Activated T-cell treated with anti-CD3 and anti-CD28 coated beads, Interleukin-2, amount 50 U/mL, for 24 hours (primary cell): ENCODE results near the gene WDR35.
A peak's percentile ranks its signal among the peaks of the same experiment; 100 is the strongest.

ENCODE experiments used
- DNase-seq: peaks from one replicate; pipeline ENCODE4 v3.0.0-alpha.2; 2020
- H3K27ac Mint-ChIP-seq: 2 replicates; pipeline ENCODE4 v1.8.0; 2020; ENCODE audit warnings: mild to moderate bottlenecking, mixed read lengths
- H3K27me3 Mint-ChIP-seq: 2 replicates; pipeline ENCODE4 v1.8.0; 2020; ENCODE audit warnings: mixed read lengths
- H3K36me3 Mint-ChIP-seq: 2 replicates; pipeline ENCODE4 v1.8.0; 2020; ENCODE audit warnings: low read depth, mixed read lengths
- H3K4me1 Mint-ChIP-seq: 2 replicates; pipeline ENCODE4 v1.8.0; 2020; ENCODE audit warnings: low read depth, mixed read lengths
- H3K4me3 Mint-ChIP-seq: 2 replicates; pipeline ENCODE4 v1.8.0; 2020; ENCODE audit warnings: mild to moderate bottlenecking, moderate library complexity, mixed read lengths
- H3K9me3 Mint-ChIP-seq: 2 replicates; pipeline ENCODE4 v1.8.0; 2020; ENCODE audit warnings: mixed read lengths

Gene WDR35

GRCh38 chr2:20016346-20016745 lies 26.4 kb upstream of the WDR35 start:
- no peak overlapping the region for H3K27ac Mint-ChIP-seq

DNA sequence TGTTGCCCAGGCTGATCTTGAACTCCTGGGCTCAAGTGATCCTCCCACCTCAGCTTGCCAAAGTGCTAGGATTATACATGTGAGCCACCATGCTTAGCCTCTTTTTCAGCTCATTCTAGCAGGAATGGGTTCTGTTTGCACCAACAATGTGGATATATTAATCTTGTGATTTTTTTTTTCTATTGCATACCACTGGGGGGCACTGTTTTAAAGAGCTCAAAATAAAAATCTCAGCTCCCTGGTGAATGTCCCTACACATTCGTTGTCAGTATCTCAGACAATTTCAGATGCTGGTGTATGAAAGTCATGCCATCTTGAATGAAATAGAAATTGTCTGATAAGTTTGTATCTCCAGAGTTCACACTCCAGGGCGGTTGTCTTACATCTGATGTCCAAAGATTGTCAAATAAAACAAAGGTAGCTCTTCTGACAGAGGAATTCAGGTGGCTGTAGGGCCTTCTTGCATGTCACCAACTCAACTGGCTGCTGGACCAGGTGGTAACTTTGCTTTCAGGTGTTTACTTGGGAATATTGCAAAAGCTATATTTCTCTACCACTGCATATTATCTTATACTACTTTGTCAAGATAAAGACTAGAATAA lies 25.7 kb upstream of the WDR35 start:
- H3K4me1 Mint-ChIP-seq = peaks cover 8% of the 10 kb centered on the region
- no peak overlapping the region for H3K4me3 Mint-ChIP-seq
- peaks cover 36% of the 10 kb centered on the region for H3K27me3 Mint-ChIP-seq
- no peak overlapping the region for H3K27ac Mint-ChIP-seq
- H3K36me3 Mint-ChIP-seq = peaks cover 2% of the 10 kb centered on the region
- H3K9me3 Mint-ChIP-seq = peaks cover 17% of the 10 kb centered on the region
- no peak for DNase-seq

More at GRCh38 chr2:20016346-20016745, 26.4 kb upstream of the WDR35 start:
- DNase-seq = no peak
- peaks cover 21% of the 10 kb centered on the region for H3K9me3 Mint-ChIP-seq
- peaks cover 8% of the 10 kb centered on the region for H3K4me1 Mint-ChIP-seq
- H3K27me3 Mint-ChIP-seq = peaks cover 28% of the 10 kb centered on the region
- no peak overlapping the region for H3K4me3 Mint-ChIP-seq
- H3K36me3 Mint-ChIP-seq = peaks cover 5% of the 10 kb centered on the region

DNA sequence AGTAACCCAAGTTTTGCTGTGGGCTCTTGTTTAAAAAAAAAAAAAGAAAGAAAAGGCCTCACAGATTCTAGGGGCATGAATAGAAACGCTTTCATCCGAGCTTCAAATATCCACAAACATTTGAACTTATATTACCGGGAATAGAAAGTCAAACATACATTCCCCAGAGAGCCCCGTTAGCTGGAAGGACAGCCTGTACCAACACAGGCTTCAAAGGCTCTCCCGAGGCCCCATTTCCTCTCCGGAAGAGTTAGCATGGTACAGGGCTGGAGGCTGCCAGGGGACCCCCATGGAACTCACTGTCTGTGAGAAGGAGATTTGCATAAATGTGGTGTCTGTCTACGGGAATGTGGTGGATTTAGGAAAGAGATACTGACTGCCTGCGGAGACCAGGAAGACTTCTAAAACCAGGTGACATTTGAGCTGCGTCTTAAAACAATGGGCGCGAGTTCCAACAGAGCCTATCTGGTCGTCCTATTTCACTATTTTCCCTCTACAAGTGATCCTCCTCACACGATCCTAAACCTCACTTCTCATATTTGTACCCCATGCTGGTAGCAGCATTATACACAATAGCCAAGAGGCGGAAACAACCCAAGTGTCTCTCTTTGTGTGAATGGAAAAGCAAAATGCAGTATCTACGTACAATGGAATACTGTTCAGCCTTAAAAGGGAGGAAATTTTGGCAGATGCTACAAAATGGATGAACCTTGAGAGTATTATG lies 23.4 kb upstream of the WDR35 start:
- Mint-ChIP-seq H3K27me3 (peaks cover 54% of the 10 kb centered on the region), H3K27ac (no peak overlapping the region), H3K4me3 (peak overlapping the region; percentile 62), H3K36me3 (no peaks in the 10 kb centered on the region), H3K4me1 (peaks cover 8% of the 10 kb centered on the region), H3K9me3 (peaks cover 3% of the 10 kb centered on the region)
- DNase-seq = no peak

DNA sequence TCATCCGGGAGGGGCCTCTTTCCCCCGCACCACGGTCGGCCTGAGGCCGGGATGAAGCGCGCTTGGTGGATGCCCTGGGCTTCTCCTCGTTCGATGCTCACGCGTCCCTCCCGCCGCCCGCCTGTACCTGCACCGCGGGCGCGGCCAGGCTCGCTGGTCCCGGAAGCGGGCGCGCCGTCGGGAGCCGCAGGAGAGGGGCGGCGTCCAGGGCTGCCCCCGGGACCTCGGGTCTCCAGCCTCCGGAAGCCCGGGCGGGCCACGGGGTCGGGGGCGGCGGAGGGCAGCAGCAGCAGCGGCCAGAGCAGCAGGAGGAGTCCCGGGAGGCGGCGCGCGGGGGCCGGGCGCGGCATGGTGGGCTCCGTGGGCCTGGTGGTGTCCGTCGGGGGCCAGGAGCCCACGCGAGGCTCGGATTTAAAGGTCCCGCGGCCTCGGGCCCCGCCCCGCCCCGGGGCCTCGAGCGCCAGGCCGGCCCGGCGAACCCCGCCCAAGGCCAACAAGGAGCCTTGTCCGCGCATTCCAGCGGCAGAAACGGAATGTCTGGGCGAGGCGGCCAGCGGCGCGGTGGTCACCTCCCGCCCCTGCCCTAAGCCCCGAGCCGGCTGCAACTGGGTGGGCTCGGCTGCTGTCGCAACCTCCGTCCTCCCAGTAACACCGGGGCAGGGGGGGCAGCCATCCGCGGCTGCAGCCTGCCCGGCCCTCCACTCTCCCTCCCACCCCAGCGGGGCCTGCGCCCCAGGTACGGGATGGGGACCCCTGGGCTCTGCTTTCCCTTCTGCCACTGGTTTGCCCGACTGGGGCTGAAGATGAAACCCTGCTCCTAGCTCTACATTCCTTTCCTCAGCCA lies 22.6 kb upstream of the WDR35 start, which contains the start of gene MATN3:
TSS of gene MATN3 (minus strand) at position 387 of the 844 bp plus-strand sequence. CDS start at position 350, 37 bp downstream.
- DNase-seq = peak; percentile 42
- Mint-ChIP-seq H3K27ac (no peak within 1 kb of the TSS), H3K9me3 (peaks cover 3% of the 10 kb centered on the region), H3K4me1 (peaks cover 8% of the 10 kb centered on the region), H3K27me3 (peaks cover 57% of the 10 kb centered on the region), H3K36me3 (no peaks in the 10 kb centered on the region), H3K4me3 (peak within 1 kb of the TSS; percentile 62)

DNA sequence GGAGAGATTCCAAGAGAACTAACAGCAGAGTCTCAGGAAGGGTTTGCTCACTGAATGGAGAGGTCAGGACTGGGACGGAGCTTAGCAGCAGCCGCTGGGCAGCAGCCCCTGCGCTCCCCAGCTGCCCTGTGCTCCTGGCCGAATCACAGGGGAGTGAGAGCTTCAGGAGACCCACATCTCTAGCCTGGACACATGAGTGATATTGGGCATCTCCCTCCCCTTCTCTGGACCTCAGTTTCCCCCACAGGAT lies 22.1 kb upstream of the WDR35 start:
- Mint-ChIP-seq H3K4me3 (peak overlapping the region; percentile 50), H3K27ac (no peak overlapping the region), H3K27me3 (peaks cover 58% of the 10 kb centered on the region), H3K9me3 (peaks cover 3% of the 10 kb centered on the region), H3K36me3 (no peaks in the 10 kb centered on the region), H3K4me1 (peaks cover 8% of the 10 kb centered on the region)
- DNase-seq = no peak

DNA sequence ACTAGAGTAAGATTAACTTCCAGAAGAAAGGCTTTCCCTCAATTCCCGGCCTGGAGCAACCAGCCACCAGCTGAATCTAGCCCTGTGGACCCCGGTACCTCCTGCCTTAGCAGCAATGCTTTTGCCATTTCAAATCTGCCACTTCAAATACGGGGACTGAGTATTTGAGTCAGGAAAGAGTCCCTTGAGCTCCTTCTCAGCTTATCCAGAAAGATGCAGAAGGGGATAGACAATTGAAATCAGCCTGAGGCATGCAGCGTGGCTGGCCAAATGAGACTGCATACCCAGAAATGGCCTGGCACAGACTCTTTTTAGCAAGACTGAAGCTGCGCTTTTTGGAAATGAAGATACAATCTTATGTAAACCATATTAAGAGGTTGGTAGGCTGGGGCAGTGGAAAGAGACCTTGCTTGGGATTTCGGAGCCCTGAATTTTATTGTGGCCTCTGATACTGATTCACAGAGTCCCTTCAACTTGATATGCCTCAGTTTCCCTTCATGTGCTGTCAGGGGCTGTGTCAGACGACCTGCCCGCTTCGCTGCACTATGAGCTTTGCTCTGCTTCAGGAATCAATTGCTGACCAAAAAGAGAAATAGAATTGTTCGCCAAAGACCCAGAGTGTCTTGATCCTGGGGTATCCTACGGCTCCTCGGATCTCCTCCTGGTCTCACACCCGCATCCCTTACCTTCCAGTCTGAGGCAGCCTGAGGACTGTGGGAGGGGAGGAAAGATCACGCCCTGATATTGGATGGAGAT lies 21.5 kb upstream of the WDR35 start:
- Mint-ChIP-seq H3K27me3 (peaks cover 63% of the 10 kb centered on the region), H3K36me3 (no peaks in the 10 kb centered on the region), H3K9me3 (peaks cover 3% of the 10 kb centered on the region), H3K4me1 (peaks cover 8% of the 10 kb centered on the region), H3K27ac (no peak overlapping the region), H3K4me3 (peak overlapping the region; percentile 50)
- no peak for DNase-seq

DNA sequence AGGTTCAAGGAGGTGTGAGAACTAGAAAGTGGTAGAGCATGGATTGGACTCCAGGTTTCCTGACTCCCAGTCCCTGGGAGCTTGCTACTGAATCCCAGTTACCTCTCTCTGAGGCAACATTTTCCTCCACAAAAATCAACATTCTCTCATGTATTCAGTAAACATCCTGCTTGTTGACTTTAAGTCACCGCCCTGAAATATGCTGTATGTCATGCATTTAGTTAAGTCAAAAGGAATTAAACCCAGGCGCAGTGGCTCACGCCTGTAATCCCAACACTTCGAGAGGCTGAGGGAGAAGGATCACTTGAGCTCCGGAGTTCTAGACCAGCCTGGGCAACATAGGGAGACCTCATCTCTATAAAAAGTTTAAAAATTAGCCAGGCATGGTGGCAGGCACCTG lies 18.8 kb upstream of the WDR35 start:
- H3K36me3 Mint-ChIP-seq = no peaks in the 10 kb centered on the region
- peaks cover 8% of the 10 kb centered on the region for H3K4me1 Mint-ChIP-seq
- H3K27me3 Mint-ChIP-seq = peaks cover 55% of the 10 kb centered on the region
- no peak overlapping the region for H3K27ac Mint-ChIP-seq
- H3K9me3 Mint-ChIP-seq = no peaks in the 10 kb centered on the region
- H3K4me3 Mint-ChIP-seq = no peak overlapping the region
- DNase-seq = no peak

GRCh38 chr2:20005891-20006470 lies 16.1 kb upstream of the WDR35 start:
- no peaks in the 10 kb centered on the region for H3K4me1 Mint-ChIP-seq
- no peak overlapping the region for H3K4me3 Mint-ChIP-seq
- H3K36me3 Mint-ChIP-seq = no peaks in the 10 kb centered on the region
- H3K27me3 Mint-ChIP-seq = peaks cover 42% of the 10 kb centered on the region
- no peak for DNase-seq
- no peaks in the 10 kb centered on the region for H3K9me3 Mint-ChIP-seq
- H3K27ac Mint-ChIP-seq = no peak overlapping the region

- Mint-ChIP-seq H3K4me3 (no peak overlapping the region), H3K9me3 (no peaks in the 10 kb centered on the region), H3K36me3 (no peaks in the 10 kb centered on the region), H3K27ac (no peak overlapping the region), H3K4me1 (no peaks in the 10 kb centered on the region), H3K27me3 (peaks cover 33% of the 10 kb centered on the region)
- DNase-seq = no peak
These were observed 15.2 kb upstream of the WDR35 start for GRCh38 chr2:20005067-20005627.

GRCh38 chr2:20001361-20001863 lies 11.5 kb upstream of the WDR35 start:
- no peak for DNase-seq
- Mint-ChIP-seq H3K9me3 (no peaks in the 10 kb centered on the region), H3K27me3 (peaks cover 21% of the 10 kb centered on the region), H3K4me1 (no peaks in the 10 kb centered on the region), H3K36me3 (no peaks in the 10 kb centered on the region), H3K27ac (no peak overlapping the region), H3K4me3 (no peak overlapping the region)

- peaks cover 21% of the 10 kb centered on the region for H3K4me1 Mint-ChIP-seq
- no peak for DNase-seq
- H3K27ac Mint-ChIP-seq = no peak overlapping the region
- H3K4me3 Mint-ChIP-seq = no peak overlapping the region
- H3K9me3 Mint-ChIP-seq = no peaks in the 10 kb centered on the region
- H3K27me3 Mint-ChIP-seq = peaks cover 35% of the 10 kb centered on the region
- peaks cover 9% of the 10 kb centered on the region for H3K36me3 Mint-ChIP-seq
These were observed 3.8 kb upstream of the WDR35 start for GRCh38 chr2:19993731-19994130.

GRCh38 chr2:19991895-19992294 lies 2.0 kb upstream of the WDR35 start:
- H3K36me3 Mint-ChIP-seq = peaks cover 20% of the 10 kb centered on the region
- no peak overlapping the region for H3K27ac Mint-ChIP-seq
- no peak for DNase-seq
- peaks cover 30% of the 10 kb centered on the region for H3K27me3 Mint-ChIP-seq
- peaks cover 33% of the 10 kb centered on the region for H3K4me1 Mint-ChIP-seq
- no peaks in the 10 kb centered on the region for H3K9me3 Mint-ChIP-seq
- H3K4me3 Mint-ChIP-seq = no peak overlapping the region

GRCh38 chr2:19990416-19990728 lies 467 bp upstream of the WDR35 start:
- peaks cover 26% of the 10 kb centered on the region for H3K27me3 Mint-ChIP-seq

GRCh38 chr2:19989342-19989666 lies 601 bp downstream of the WDR35 start:
- peak overlapping the region; percentile 83 for H3K27ac Mint-ChIP-seq
- H3K4me1 Mint-ChIP-seq = peaks cover 33% of the 10 kb centered on the region
- peaks cover 21% of the 10 kb centered on the region for H3K27me3 Mint-ChIP-seq
- no peak for DNase-seq
- no peaks in the 10 kb centered on the region for H3K9me3 Mint-ChIP-seq
- peak overlapping the region; percentile 93 for H3K4me3 Mint-ChIP-seq
- peaks cover 36% of the 10 kb centered on the region for H3K36me3 Mint-ChIP-seq

More at GRCh38 chr2:19990416-19990728, 467 bp upstream of the WDR35 start:
- peak overlapping the region; percentile 83 for H3K27ac Mint-ChIP-seq
- no peaks in the 10 kb centered on the region for H3K9me3 Mint-ChIP-seq
- H3K4me1 Mint-ChIP-seq = peaks cover 33% of the 10 kb centered on the region
- peak overlapping the region; percentile 93 for H3K4me3 Mint-ChIP-seq
- H3K36me3 Mint-ChIP-seq = peaks cover 30% of the 10 kb centered on the region
- no peak for DNase-seq
